HepG2 (cell line): ENCODE results near the gene SLC6A12. TPM values are rescaled to one million over a fixed set of nuclear protein-coding genes. Genes with fewer than 3 reads are reported as not detected.

Experiments used
- ATAC-seq: fragments of 200-7000 bp; cut with Tn5 transposase; 3 replicates; pipeline ENCODE4 v1.9.1; 2020; ENCODE audit warnings: mild to moderate bottlenecking, moderate library complexity
- BruUV-seq: library from RNA; stranded (reverse); fragments of 400-500 nt; replicated peaks from 2 replicates; lab custom pipeline; 2021; lab: Mats Ljungman, UMichigan
- CTCF ChIA-PET: fragments of 300-600 bp; formaldehyde crosslinking; extraction: SDS; loops from one replicate; lab custom pipeline; 2021; ENCODE audit warnings: low total read pairs, inconsistent platforms, low intra/inter-chr PET ratio; lab: Yijun Ruan, JAX
- POLR2A ChIA-PET: fragments of 350-600 bp; sonication (Branson Sonifier 250); formaldehyde crosslinking; loops from one replicate; lab custom pipeline; 2020; ENCODE audit warnings: antibody characterized with exemption, inconsistent platforms; lab: Yijun Ruan, JAX
- DNase-seq: peaks from one replicate; pipeline ENCODE4 v3.0.0-alpha.2; 2015; ENCODE audit warnings: low spot score
- FAIRE-seq: peaks from 3 replicates; lab custom pipeline; 2011; peaks lifted over from hg19 to GRCh38; lab: Jason Lieb, UNC
- H2AFZ ChIP-seq: one replicate; pipeline ENCODE4 v1.6.1; 2011; ENCODE audit warnings: low read length, inconsistent platforms
- H3K27ac ChIP-seq: fragments of 300-600 bp; 3 replicates; pipeline ENCODE4 v1.8.0; 2011; ENCODE audit warnings: mixed run types, mild to moderate bottlenecking, mixed read lengths, low read length, inconsistent platforms; ENCODE audit not compliant: insufficient read depth; ENCODE audit errors: extremely low read length
- H3K27me3 ChIP-seq, 2 experiments: fragments of 200-600 bp in 1 of 2; 2 replicates in 1 of 2; 3 replicates in 1 of 2; pipeline versions ENCODE4 v1.6.0 to v1.8.0; 2011; ENCODE audit warnings: low read length in 2 of 2, mild to moderate bottlenecking in 2 of 2, moderate library complexity in 2 of 2, inconsistent platforms in 1 of 2; ENCODE audit not compliant: insufficient read depth in 2 of 2, control insufficient read depth in 1 of 2
- H3K36me3 ChIP-seq, 2 experiments: fragments of 200-600 bp in 1 of 2; replicated peaks in 1 of 2; 2 replicates in 1 of 2; 3 replicates in 1 of 2; pipeline versions ENCODE4 v1.5.1 to v1.8.0; 2011; ENCODE audit warnings: low read length in 2 of 2, inconsistent platforms in 1 of 2; ENCODE audit not compliant: insufficient read depth in 2 of 2, control insufficient read depth in 1 of 2
- H3K4me1 ChIP-seq: 2 replicates; pipeline ENCODE4 v1.5.1; 2012; ENCODE audit warnings: low read length, inconsistent platforms; ENCODE audit not compliant: insufficient read depth
- H3K4me2 ChIP-seq: 2 replicates; pipeline ENCODE4 v1.6.0; 2011; ENCODE audit warnings: low read depth, low read length, inconsistent platforms
- H3K4me3 ChIP-seq, 3 experiments: fragments of 200-600 bp in 1 of 3; sonication (generic), shearing (Covaris generic) in 1 of 3; replicated peaks in 1 of 3; 2 replicates each; pipeline ENCODE4 v1.5.1; 2011 to 2016; ENCODE audit warnings: low read length in 3 of 3, inconsistent platforms in 2 of 3, low read depth in 2 of 3, mild to moderate bottlenecking in 2 of 3, control low read depth in 1 of 3, mixed read lengths in 1 of 3; ENCODE audit not compliant: insufficient read depth in 1 of 3
- H3K79me2 ChIP-seq: one replicate; pipeline ENCODE4 v1.6.1; 2011; ENCODE audit warnings: low read length, inconsistent platforms; ENCODE audit not compliant: insufficient read depth
- H3K9ac ChIP-seq: 2 replicates; pipeline ENCODE4 v1.6.0; 2011; ENCODE audit warnings: mild to moderate bottlenecking, low read depth, low read length, inconsistent platforms; ENCODE audit not compliant: insufficient read depth
- H3K9me3 ChIP-seq: 2 replicates; pipeline ENCODE4 v1.5.1; 2012; ENCODE audit warnings: mild to moderate bottlenecking, low read length
- H4K20me1 ChIP-seq: 2 replicates; pipeline ENCODE4 v1.6.0; 2011; ENCODE audit warnings: inconsistent platforms, mild to moderate bottlenecking, low read length, moderate library complexity; ENCODE audit not compliant: insufficient read depth
- KDM5B ChIP-seq: sonication (generic); formaldehyde crosslinking; IDR thresholded peaks from 2 replicates; pipeline ENCODE4 v1.4.0; 2020; ENCODE audit warnings: missing genetic modification reagents, mild to moderate bottlenecking, borderline replicate concordance
- MTF2 ChIP-seq: sonication (generic); formaldehyde crosslinking; IDR thresholded peaks from 2 replicates; pipeline ENCODE4 v1.5.0; 2020; ENCODE audit warnings: missing genetic modification reagents, borderline replicate concordance
- NR2F2 ChIP-seq: IDR thresholded peaks from 2 replicates; pipeline ENCODE4 v1.6.1; 2012; ENCODE audit warnings: low read depth, inconsistent platforms, borderline replicate concordance
- NR2F6 ChIP-seq, 2 experiments: IDR thresholded peaks; 2 replicates each; pipeline ENCODE4 v1.6.1; 2016; ENCODE audit warnings: antibody characterized with exemption in 1 of 2, mild to moderate bottlenecking in 1 of 2
- NR3C1 ChIP-seq: sonication (generic); formaldehyde crosslinking; IDR thresholded peaks from 2 replicates; pipeline ENCODE4 v1.4.0; 2020; ENCODE audit warnings: missing genetic modification reagents
- RFX5 ChIP-seq: IDR thresholded peaks from 2 replicates; pipeline ENCODE4 v1.6.1; 2011; ENCODE audit warnings: low read depth, low read length, improper control_type of control experiment
- TEAD2 ChIP-seq: sonication (generic); formaldehyde crosslinking; IDR thresholded peaks from 2 replicates; pipeline ENCODE4 v1.9.0; 2021; ENCODE audit warnings: missing genetic modification reagents
- ZNF263 ChIP-seq: sonication (generic); formaldehyde crosslinking; IDR thresholded peaks from 2 replicates; pipeline ENCODE4 v1.4.0; 2020; ENCODE audit warnings: missing genetic modification reagents
- ZNF552 ChIP-seq: sonication (generic); formaldehyde crosslinking; IDR thresholded peaks from 2 replicates; pipeline ENCODE4 v1.9.0; 2022; ENCODE audit warnings: missing genetic modification reagents, mild to moderate bottlenecking, borderline replicate concordance
- ZNF564 ChIP-seq: sonication (generic); formaldehyde crosslinking; IDR thresholded peaks from 2 replicates; pipeline ENCODE4 v1.8.1; 2023; ENCODE audit warnings: mild to moderate bottlenecking, missing genetic modification reagents
- ZNF747 ChIP-seq: sonication (generic); formaldehyde crosslinking; IDR thresholded peaks from 2 replicates; pipeline ENCODE4 v1.8.1; 2023; ENCODE audit warnings: missing genetic modification reagents, mild to moderate bottlenecking, borderline replicate concordance
- WGBS: methylation state at CpG from one replicate; pipeline ENCODE4 v1.1.6; 2017; ENCODE audit warnings: low lambda C conversion rate; 5-methylcytosine and 5-hydroxymethylcytosine counted together
- in situ Hi-C: cut with HindIII; loops from 2 replicates; pipeline ENCODE4 v1.10.0; 2017; ENCODE audit warnings: low pct_unique_long_range_greater_than_20kb; ENCODE audit not compliant: extremely low pct_ligation_motif_present
- intact Hi-C: fragments of 100-400 bp; cut with micrococcal nuclease; formaldehyde crosslinking; loops from one replicate; pipeline ENCODE4 v1.10.0; 2022; ENCODE audit not compliant: unreplicated experiment
- polyA plus RNA-seq, 8 experiments: library from polyadenylated mRNA; depleted of rRNA in 3 of 8; stranded (reverse) in 7 of 8; unstranded in 1 of 8; fragments of >200 nt; fragmentation: Illumina TruSeq in 4 of 8; extraction: Trizol in 4 of 8; gene quantifications; 2 replicates each; pipeline versions ENCODE4 v1.2.1 to v1.2.3, GENCODE V29; 2011 to 2016; ENCODE audit warnings: low read depth in 4 of 8, missing spikeins in 1 of 8, mixed read lengths in 1 of 8; ENCODE audit not compliant: insufficient read depth in 1 of 8
- total RNA-seq, 5 experiments: library from RNA; depleted of rRNA; stranded (reverse); fragments of >200 nt; fragmentation: Illumina TruSeq; extraction: Trizol; gene quantifications; 2 replicates each; pipeline ENCODE4 v1.2.3, GENCODE V29; 2016; ENCODE audit warnings: low read depth in 1 of 5
- TF ChIP-seq, protein P1 (sequence below): sonication (generic); formaldehyde crosslinking; IDR thresholded peaks from 2 replicates; pipeline ENCODE4 v1.5.1; 2020; ENCODE audit warnings: missing genetic modification reagents, mild to moderate bottlenecking, borderline replicate concordance
- TF ChIP-seq, protein P2 (sequence below): sonication (generic); formaldehyde crosslinking; IDR thresholded peaks from 2 replicates; pipeline ENCODE4 v1.4.0; 2020; ENCODE audit warnings: missing genetic modification reagents, borderline replicate concordance

The SLC6A12 gene
- total and polyA plus RNA-seq, 2 of the 13 experiments (the other 11 are each of a cell fraction or from before 2014, with no cell fraction given), result 3.7 to 18.8 TPM

DNA sequence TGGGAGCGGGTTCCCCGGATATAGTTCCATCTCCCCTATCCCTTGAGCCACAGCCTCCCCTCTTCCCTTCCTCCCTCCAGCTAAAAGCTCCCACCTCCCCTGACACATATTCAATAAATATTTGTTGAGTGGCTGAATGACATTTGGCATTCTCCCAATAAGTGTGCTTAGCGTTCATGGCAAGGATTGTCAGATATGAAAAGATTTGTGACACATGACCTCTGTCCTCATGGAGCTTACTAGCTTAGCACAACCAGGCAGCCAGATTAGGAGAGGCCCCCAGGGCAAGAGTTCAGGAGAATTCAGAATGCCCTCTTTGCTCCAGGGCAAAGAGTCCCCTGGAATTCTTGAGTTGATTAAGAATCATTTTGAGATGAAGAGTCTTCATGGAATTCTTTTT lies 22.5 kb upstream of the SLC6A12 start:
- CTCF ChIA-PET, result no interaction called here

More for the DNA sequence above, 22.5 kb upstream of the SLC6A12 start:
- Histone ChIP-seq H3K36me3 (no peaks in the 10 kb centered on the region), H3K79me2 (no peaks in the 10 kb centered on the region), H3K27me3 (no peaks in the 10 kb centered on the region; a peak in 1 of 5 replicates), H3K9me3 (peaks cover 4% of the 10 kb centered on the region; the same call in 1 of the 2 replicates), H2AFZ (no peak overlapping the region), H3K27ac (peak overlapping the region; percentile 82), H3K4me3 (no peak overlapping the region), H4K20me1 (no peaks in the 10 kb centered on the region), H3K9ac (no peak overlapping the region)
- no peak for DNase-seq
- no peak for ATAC-seq
- no TSS peak for BruUV-seq
- POLR2A ChIA-PET, result interaction anchor here (0.6 to 1.7 kb wide), 6 partner anchors 13 to 26 kb away, joined by 3 to 12 read pairs (median 4); partner anchors contain the start of gene SLC6A12
- intact Hi-C loops, result no loop called here
- in situ Hi-C loops, result no loop called here
- TF ChIP-seq NR2F2 (no peak), NR2F6 (IDR thresholded peaks at IDR 0.05) (no peak), NR2F6 (CRISPR knock-in tag; IDR thresholded peaks at IDR 0.05) (no peak), ZNF747 (CRISPR knock-in tag) (no peak), KDM5B (no peak), NR3C1 (CRISPR knock-in tag) (no peak), ZNF552 (CRISPR knock-in tag) (no peak), ZNF564 (CRISPR knock-in tag) (no peak), MTF2 (CRISPR knock-in tag) (no peak), RFX5 (no peak), ZNF263 (CRISPR knock-in tag) (no peak), TEAD2 (CRISPR knock-in tag) (no peak)
- TF ChIP-seq, protein P1, sequence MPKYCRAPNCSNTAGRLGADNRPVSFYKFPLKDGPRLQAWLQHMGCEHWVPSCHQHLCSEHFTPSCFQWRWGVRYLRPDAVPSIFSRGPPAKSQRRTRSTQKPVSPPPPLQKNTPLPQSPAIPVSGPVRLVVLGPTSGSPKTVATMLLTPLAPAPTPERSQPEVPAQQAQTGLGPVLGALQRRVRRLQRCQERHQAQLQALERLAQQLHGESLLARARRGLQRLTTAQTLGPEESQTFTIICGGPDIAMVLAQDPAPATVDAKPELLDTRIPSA (CRISPR knock-in tag), result no peak
- TF ChIP-seq, protein P2, sequence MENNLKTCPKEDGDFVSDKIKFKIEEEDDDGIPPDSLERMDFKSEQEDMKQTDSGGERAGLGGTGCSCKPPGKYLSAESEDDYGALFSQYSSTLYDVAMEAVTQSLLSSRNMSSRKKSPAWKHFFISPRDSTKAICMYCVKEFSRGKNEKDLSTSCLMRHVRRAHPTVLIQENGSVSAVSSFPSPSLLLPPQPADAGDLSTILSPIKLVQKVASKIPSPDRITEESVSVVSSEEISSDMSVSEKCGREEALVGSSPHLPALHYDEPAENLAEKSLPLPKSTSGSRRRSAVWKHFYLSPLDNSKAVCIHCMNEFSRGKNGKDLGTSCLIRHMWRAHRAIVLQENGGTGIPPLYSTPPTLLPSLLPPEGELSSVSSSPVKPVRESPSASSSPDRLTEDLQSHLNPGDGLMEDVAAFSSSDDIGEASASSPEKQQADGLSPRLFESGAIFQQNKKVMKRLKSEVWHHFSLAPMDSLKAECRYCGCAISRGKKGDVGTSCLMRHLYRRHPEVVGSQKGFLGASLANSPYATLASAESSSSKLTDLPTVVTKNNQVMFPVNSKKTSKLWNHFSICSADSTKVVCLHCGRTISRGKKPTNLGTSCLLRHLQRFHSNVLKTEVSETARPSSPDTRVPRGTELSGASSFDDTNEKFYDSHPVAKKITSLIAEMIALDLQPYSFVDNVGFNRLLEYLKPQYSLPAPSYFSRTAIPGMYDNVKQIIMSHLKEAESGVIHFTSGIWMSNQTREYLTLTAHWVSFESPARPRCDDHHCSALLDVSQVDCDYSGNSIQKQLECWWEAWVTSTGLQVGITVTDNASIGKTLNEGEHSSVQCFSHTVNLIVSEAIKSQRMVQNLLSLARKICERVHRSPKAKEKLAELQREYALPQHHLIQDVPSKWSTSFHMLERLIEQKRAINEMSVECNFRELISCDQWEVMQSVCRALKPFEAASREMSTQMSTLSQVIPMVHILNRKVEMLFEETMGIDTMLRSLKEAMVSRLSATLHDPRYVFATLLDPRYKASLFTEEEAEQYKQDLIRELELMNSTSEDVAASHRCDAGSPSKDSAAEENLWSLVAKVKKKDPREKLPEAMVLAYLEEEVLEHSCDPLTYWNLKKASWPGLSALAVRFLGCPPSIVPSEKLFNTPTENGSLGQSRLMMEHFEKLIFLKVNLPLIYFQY, result no peak
- TF ChIP-seq, all 625 proteins: peak for 0
- FAIRE-seq, result no peak
- H3K4me2 ChIP-seq, result peak overlapping the region; percentile 91
- WGBS, result 67% methylated on average over 3 of the region's 3 CpGs
- H3K4me1 ChIP-seq, result peaks cover 53% of the 10 kb centered on the region
